Activated naive CD4-positive, alpha-beta T cell treated with anti-CD3 and anti-CD28 coated beads, Interleukin-2, amount 50 U/mL, for 16 hours (primary cell): Measurements from ENCODE around the gene CFAP74.

ENCODE experiments used
- DNase-seq: peaks from one replicate; pipeline ENCODE4 v3.0.0-alpha.2; 2020

The CFAP74 gene, protein sequence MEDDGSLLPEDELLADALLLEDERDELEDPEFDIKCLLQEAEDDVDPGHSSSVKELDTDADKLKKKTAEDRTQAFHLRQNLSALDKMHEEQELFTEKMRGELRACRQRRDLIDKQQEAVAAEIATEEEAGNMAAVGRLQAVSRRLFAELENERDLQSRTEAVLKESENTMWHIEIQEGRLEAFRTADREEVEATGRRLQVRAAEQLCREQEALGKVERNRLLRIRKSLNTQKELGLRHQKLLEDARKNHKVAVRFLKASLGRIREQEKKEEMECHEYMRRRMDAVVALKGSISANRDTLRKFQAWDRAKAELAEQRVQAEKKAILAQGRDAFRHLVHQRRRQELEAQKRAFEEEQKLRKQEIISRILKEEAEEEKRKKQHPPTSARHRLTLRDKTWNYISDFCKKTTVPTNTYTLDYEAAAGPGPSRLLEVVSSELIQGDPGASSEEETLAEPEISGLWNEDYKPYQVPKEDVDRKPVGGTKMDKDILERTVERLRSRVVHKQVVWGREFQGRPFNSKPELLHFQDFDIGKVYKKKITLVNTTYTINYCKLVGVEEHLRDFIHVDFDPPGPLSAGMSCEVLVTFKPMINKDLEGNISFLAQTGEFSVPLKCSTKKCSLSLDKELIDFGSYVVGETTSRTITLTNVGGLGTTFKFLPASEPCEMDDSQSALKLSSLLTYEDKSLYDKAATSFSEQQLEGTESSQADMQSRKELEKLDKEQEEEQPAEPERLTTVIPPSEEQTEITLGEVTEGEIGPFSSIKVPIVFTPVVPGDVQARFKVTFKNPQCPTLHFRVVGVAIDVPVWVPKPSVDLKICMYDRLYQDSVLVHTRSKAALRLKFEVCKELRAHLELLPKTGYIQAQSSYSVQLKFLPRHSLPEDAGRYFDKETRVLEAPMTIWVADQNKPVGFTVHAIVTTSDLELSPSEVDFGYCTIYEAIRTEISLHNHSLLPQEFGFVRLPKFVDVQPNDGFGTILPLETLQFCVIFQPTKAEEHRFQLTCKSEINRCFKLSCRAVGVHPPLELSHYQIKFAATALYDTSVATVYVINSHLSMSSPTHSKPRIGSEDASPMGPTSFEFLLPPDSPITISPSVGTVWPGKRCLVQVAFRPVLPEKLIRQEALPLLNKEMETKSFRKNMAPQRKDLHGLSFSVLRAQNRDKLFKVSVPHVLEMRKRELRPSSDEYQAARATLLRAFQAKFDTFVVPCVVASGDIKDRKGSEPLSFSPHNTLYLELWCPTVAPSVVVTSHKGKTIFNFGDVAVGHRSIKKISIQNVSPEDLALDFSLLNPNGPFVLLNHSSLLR (N-terminal part only)

GRCh38 chr1:2003541-2004131 is at the start of gene CFAP74:
CFAP74 (minus strand) TSS chr1:2003786; CDS start chr1:1990956, 12,830 bp downstream.
- no peak for DNase-seq

- no peak for DNase-seq
Measured at GRCh38 chr1:2053217-2053616, 49.6 kb upstream of the CFAP74 start.

- DNase-seq, result no peak
Measured at GRCh38 chr1:2052756-2053155, 49.2 kb upstream of the CFAP74 start.

DNA sequence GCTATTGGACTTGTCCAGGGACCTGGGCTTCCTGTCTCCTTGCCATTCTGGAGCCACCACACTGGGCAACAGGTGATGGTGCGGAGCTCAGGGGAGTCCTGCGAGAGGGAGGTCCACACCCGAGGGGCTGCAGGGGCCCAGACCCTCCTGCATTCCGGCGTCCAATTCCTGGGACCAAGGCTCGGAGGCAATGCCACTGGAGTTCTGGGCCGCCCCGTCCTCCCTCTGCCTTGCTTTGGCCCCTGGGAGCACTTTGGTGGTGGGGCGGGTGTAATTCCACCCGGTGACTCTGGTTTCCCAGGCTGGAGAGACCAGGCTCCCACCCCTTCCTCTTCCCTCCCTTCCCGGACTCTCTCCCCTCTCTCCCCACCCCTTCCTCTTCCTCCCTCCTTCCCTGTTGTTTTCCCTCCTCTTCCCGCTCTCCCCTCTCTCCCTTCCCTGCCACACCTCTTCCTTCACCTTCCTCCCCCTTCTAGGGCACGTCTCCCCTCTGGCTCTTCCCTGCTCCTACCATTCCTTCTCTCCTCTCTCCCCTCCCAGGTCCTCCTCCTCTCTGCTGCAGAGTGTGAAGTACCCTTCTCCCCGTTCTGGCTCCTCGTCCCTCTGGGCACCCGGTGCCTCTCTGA is 48.6 kb upstream of the CFAP74 start:
- no peak for DNase-seq

GRCh38 chr1:2050793-2051682 is 47.5 kb upstream of the CFAP74 start:
- DNase-seq, result no peak

- peak; percentile 51 for DNase-seq
Measured at GRCh38 chr1:2050461-2050792, 46.8 kb upstream of the CFAP74 start.

- peak; percentile 96 for DNase-seq
Measured at GRCh38 chr1:2049718-2050431, 46.3 kb upstream of the CFAP74 start, which contains the start of gene PRKCZ. PRKCZ (plus strand) TSS chr1:2050411; CDS start chr1:2050631, 220 bp downstream.

- no peak for DNase-seq
Measured at GRCh38 chr1:2049225-2049717, 45.7 kb upstream of the CFAP74 start.

DNA sequence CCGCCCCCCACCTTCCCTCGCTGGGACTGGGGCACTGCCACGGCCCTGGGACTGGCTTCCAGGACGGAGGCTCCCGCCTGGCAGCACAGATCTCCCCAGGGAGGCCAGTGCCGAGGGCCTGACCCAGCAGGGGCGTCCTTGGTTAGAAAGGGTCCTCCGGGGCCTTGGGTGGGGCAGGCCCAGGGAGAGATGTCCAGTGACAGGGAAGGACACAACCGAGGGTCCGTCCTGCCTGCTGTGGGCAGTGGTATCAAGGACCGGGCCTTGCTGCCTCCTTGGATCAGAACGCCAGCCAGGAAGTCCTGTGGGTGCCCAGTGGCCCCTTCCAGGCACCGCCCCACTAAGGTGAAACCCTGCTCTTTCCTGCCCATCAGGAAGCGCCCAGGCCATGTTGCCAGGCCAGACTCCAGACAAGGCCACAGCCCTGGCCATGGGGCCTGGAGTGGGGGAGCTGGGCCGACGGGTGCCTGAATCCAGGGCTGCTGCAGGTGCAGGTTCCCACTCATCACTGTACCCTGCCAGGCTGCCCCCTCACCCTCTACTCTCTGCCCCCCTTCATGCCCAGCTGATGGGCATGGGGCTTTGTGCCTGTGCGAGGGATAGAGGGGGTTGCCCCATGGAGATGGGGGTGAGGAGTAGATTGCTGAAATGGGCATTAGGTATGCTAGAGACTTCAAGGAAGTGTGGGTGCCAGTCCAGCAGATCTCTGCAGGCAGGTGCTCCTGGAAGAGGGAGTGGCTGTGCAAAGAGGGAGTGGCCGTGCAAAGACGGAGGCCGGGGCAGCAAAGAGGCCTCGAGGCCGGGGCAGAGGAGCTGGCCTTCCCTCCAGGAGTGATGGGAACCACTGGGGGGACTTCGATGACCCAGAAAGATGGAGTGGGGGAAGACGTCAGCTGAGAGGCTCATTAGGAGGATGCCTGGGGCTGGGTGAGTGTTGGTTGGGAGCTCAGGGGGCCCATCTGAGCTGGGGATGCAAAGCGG is 44.5 kb upstream of the CFAP74 start:
- DNase-seq, result no peak

GRCh38 chr1:2046953-2047748 is 43.6 kb upstream of the CFAP74 start:
- DNase-seq, result no peak

GRCh38 chr1:2046174-2046917 is 42.8 kb upstream of the CFAP74 start:
- peak; percentile 41 for DNase-seq

GRCh38 chr1:2045468-2046173 is 42.0 kb upstream of the CFAP74 start:
- no peak for DNase-seq

DNA sequence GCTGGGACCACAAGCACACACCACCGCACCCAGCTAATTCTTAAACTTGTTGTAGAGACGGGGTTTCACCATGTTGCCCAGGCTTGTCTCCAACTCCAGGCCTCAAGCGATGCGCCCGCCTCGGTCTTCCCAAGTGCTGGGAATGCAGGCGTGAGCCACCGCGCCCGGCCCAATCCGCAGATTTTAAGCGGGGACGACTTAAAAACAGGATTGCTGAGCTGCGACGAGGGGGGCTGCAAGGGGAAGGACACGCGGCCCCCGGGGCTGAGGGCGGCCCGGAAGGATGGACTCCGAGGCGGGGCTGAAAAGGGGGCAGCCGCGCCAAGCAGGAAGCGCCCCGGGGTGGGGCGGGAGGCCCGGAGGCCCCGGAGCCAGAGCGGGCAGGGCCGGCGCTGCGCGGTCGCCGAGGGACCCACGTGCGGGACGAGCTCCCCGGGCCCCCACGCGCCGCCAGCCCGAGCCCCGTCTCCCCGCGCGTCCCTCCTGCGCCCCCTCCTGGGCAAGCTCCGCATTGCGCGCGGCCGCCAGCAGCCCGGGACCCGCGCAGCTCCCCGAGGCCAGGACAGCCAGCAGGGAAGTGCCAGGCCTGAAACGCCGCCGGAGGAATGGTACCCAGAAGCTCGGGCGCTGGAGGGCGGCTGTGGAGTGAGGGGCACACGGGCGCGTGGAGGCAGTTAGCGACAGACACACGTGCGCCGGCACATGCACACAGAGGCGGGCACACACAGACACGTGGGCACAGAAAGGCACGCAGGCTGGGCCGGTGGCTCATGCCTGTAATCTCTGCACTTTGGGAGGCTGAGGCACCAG is 41.1 kb upstream of the CFAP74 start:
- DNase-seq, result peak; percentile 86

GRCh38 chr1:2043886-2044285 is 40.3 kb upstream of the CFAP74 start:
- no peak for DNase-seq
